Neural cell (in vitro differentiated cells): ENCODE data around the gene RSBN1. TPM values are rescaled to one million over a fixed set of nuclear protein-coding genes. Genes with fewer than 3 reads are reported as not detected.

ENCODE experiments used
- H2AFZ ChIP-seq: fragments of 200-600, 300-800 bp; sonication (generic), shearing (Covaris generic); 2 replicates; pipeline ENCODE4 v1.6.0; 2014; ENCODE audit warnings: low read depth, mild to moderate bottlenecking, antibody characterized with exemption, low read length, moderate library complexity
- H3F3A ChIP-seq: fragments of 200-600 bp; shearing (Covaris generic); 2 replicates; pipeline ENCODE4 v1.6.1; 2016; ENCODE audit warnings: mild to moderate bottlenecking, moderate library complexity, mixed read lengths, antibody characterized with exemption, low read length; ENCODE audit not compliant: insufficient read depth, poor library complexity, severe bottlenecking
- H3K27ac ChIP-seq: fragments of 200-600, 300-800 bp; sonication (generic), shearing (Covaris generic); 2 replicates; pipeline ENCODE4 v1.5.1; 2014; ENCODE audit warnings: mild to moderate bottlenecking, low read length, moderate library complexity
- H3K27me3 ChIP-seq: fragments of 300-800, 200-600 bp; sonication (generic), shearing (Covaris generic); 2 replicates; pipeline ENCODE4 v1.6.0; 2014; ENCODE audit warnings: mild to moderate bottlenecking, low read depth, low read length, moderate library complexity; ENCODE audit not compliant: insufficient read depth
- H3K36me3 ChIP-seq: fragments of 300-800, 200-600 bp; sonication (generic), shearing (Covaris generic); 2 replicates; pipeline ENCODE4 v1.5.1; 2014; ENCODE audit warnings: mild to moderate bottlenecking, antibody characterized with exemption, low read length, moderate library complexity; ENCODE audit not compliant: insufficient read depth
- H3K4me2 ChIP-seq: fragments of 300-800, 200-600 bp; sonication (generic), shearing (Covaris generic); 2 replicates; pipeline ENCODE4 v1.6.0; 2014; ENCODE audit warnings: mild to moderate bottlenecking, low read length
- H3K4me3 ChIP-seq: fragments of 300-800, 200-600 bp; sonication (generic), shearing (Covaris generic); 2 replicates; pipeline ENCODE4 v1.5.1; 2014; ENCODE audit warnings: mild to moderate bottlenecking, low read length, moderate library complexity
- H3K79me2 ChIP-seq: fragments of 200-600 bp; shearing (Covaris generic); replicated peaks from 2 replicates; pipeline ENCODE4 v1.6.0; 2014; ENCODE audit warnings: mild to moderate bottlenecking, low read length, moderate library complexity; ENCODE audit not compliant: insufficient read depth
- H3K9ac ChIP-seq: fragments of 300-800, 200-600 bp; sonication (generic), shearing (Covaris generic); 2 replicates; pipeline ENCODE4 v1.6.1; 2016; ENCODE audit warnings: mild to moderate bottlenecking, low read length, mixed read lengths
- H3K9me2 ChIP-seq: fragments of 200-600 bp; shearing (Covaris generic); 2 replicates; pipeline ENCODE4 v1.6.1; 2016; ENCODE audit warnings: mild to moderate bottlenecking, low read length, mixed read lengths; ENCODE audit not compliant: insufficient read depth
- H3K9me3 ChIP-seq: fragments of 200-600, 300-800 bp; sonication (generic), shearing (Covaris generic); 2 replicates; pipeline ENCODE4 v1.6.1; 2016; ENCODE audit warnings: mild to moderate bottlenecking, mixed run types, low read length, moderate library complexity, mixed read lengths
- H4K20me1 ChIP-seq: fragments of 200-600 bp; shearing (Covaris generic); 2 replicates; pipeline ENCODE4 v1.6.1; 2016; ENCODE audit warnings: mild to moderate bottlenecking, mixed run types; ENCODE audit not compliant: insufficient read depth
- EP300 ChIP-seq: fragments of 450-650 bp; conservative IDR thresholded peaks from 2 replicates; pipeline ENCODE4 v1.6.1; 2014; ENCODE audit warnings: antibody characterized with exemption, mild to moderate bottlenecking, moderate library complexity; ENCODE audit not compliant: poor library complexity, severe bottlenecking
- EZH2 ChIP-seq: fragments of 200-600, 300-800 bp; shearing (Covaris generic), sonication (generic); IDR thresholded peaks from 2 replicates; pipeline ENCODE4 v1.6.1; 2014; ENCODE audit warnings: antibody characterized with exemption, low read length, borderline replicate concordance, mild to moderate bottlenecking; ENCODE audit not compliant: insufficient read depth, poor library complexity, severe bottlenecking
- MXI1 ChIP-seq: fragments of 450-650 bp; conservative IDR thresholded peaks from 2 replicates; pipeline ENCODE4 v1.6.1; 2014; ENCODE audit warnings: antibody characterized with exemption, mild to moderate bottlenecking; ENCODE audit not compliant: poor library complexity, severe bottlenecking
- POLR2AphosphoS5 ChIP-seq: IDR thresholded peaks from 2 replicates; pipeline ENCODE4 v1.6.1; 2012
- RAD21 ChIP-seq: fragments of 450-650 bp; conservative IDR thresholded peaks from 2 replicates; pipeline ENCODE4 v1.6.1; 2014; ENCODE audit warnings: antibody characterized with exemption, mild to moderate bottlenecking, moderate library complexity
- SMC3 ChIP-seq: fragments of 450-650 bp; conservative IDR thresholded peaks from 2 replicates; pipeline ENCODE4 v1.6.1; 2014; ENCODE audit warnings: antibody characterized with exemption, mild to moderate bottlenecking, moderate library complexity; ENCODE audit not compliant: poor library complexity
- TAF1 ChIP-seq: IDR thresholded peaks from 2 replicates; pipeline ENCODE4 v1.6.1; 2012; ENCODE audit warnings: low read depth
- polyA plus RNA-seq: library from polyadenylated mRNA; depleted of rRNA; stranded (reverse); fragments of >200 nt; gene quantifications from 2 replicates; pipeline ENCODE4 v1.2.3, GENCODE V29; 2014
- TF ChIP-seq, protein P1 (sequence below): fragments of 450-650 bp; IDR thresholded peaks from 2 replicates; pipeline ENCODE4 v1.5.1; 2014; ENCODE audit warnings: antibody characterized with exemption, mild to moderate bottlenecking, moderate library complexity; ENCODE audit not compliant: poor library complexity, severe bottlenecking
- TF ChIP-seq, protein P2 (sequence below): IDR thresholded peaks from 2 replicates; pipeline ENCODE4 v1.6.1; 2012; ENCODE audit warnings: borderline replicate concordance

The RSBN1 gene
- polyA plus RNA-seq, 1 donor from 2014 or later, result 33.7 TPM

DNA sequence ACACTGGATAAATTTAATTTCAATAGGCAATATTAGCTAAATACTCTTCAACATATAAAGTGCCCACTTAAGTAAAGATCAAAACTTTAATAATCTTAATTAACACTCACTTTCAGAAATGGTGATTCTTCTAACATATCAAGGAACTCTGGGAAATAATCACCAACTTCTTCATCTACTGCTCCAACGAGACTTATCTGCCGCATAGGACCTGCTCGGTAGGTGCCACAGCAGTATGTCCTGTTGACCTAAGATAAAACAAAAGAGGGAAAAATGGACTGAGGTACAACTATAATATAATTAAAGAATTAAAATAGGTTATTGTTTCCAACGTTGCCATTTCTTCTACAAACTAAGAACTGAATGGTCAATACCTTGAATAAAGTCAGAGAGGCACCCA lies 34.7 kb downstream of the RSBN1 start:
- Histone ChIP-seq H3K9ac (no peak overlapping the region), H3K4me3 (no peak overlapping the region), H3F3A (no peaks in the 10 kb centered on the region), H3K4me2 (no peak overlapping the region), H3K79me2 (peaks cover 45% of the 10 kb centered on the region), H3K27me3 (no peaks in the 10 kb centered on the region), H4K20me1 (no peaks in the 10 kb centered on the region), H2AFZ (no peak overlapping the region), H3K27ac (no peak overlapping the region), H3K9me3 (no peaks in the 10 kb centered on the region), H3K36me3 (no peaks in the 10 kb centered on the region), H3K9me2 (no peaks in the 10 kb centered on the region)
- TF ChIP-seq EP300 (no peak), EZH2 (no peak)

- TF ChIP-seq SMC3, result no peak
- TF ChIP-seq, protein P1, sequence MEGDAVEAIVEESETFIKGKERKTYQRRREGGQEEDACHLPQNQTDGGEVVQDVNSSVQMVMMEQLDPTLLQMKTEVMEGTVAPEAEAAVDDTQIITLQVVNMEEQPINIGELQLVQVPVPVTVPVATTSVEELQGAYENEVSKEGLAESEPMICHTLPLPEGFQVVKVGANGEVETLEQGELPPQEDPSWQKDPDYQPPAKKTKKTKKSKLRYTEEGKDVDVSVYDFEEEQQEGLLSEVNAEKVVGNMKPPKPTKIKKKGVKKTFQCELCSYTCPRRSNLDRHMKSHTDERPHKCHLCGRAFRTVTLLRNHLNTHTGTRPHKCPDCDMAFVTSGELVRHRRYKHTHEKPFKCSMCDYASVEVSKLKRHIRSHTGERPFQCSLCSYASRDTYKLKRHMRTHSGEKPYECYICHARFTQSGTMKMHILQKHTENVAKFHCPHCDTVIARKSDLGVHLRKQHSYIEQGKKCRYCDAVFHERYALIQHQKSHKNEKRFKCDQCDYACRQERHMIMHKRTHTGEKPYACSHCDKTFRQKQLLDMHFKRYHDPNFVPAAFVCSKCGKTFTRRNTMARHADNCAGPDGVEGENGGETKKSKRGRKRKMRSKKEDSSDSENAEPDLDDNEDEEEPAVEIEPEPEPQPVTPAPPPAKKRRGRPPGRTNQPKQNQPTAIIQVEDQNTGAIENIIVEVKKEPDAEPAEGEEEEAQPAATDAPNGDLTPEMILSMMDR, result no peak
- TF ChIP-seq, protein P2, sequence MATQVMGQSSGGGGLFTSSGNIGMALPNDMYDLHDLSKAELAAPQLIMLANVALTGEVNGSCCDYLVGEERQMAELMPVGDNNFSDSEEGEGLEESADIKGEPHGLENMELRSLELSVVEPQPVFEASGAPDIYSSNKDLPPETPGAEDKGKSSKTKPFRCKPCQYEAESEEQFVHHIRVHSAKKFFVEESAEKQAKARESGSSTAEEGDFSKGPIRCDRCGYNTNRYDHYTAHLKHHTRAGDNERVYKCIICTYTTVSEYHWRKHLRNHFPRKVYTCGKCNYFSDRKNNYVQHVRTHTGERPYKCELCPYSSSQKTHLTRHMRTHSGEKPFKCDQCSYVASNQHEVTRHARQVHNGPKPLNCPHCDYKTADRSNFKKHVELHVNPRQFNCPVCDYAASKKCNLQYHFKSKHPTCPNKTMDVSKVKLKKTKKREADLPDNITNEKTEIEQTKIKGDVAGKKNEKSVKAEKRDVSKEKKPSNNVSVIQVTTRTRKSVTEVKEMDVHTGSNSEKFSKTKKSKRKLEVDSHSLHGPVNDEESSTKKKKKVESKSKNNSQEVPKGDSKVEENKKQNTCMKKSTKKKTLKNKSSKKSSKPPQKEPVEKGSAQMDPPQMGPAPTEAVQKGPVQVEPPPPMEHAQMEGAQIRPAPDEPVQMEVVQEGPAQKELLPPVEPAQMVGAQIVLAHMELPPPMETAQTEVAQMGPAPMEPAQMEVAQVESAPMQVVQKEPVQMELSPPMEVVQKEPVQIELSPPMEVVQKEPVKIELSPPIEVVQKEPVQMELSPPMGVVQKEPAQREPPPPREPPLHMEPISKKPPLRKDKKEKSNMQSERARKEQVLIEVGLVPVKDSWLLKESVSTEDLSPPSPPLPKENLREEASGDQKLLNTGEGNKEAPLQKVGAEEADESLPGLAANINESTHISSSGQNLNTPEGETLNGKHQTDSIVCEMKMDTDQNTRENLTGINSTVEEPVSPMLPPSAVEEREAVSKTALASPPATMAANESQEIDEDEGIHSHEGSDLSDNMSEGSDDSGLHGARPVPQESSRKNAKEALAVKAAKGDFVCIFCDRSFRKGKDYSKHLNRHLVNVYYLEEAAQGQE, result no peak
- TF ChIP-seq EZH2, result no peak
- no peak for TF ChIP-seq EP300
- TF ChIP-seq POLR2AphosphoS5, result no peak
- TF ChIP-seq MXI1, result no peak
- no peak for TF ChIP-seq TAF1
- TF ChIP-seq RAD21, result no peak
- Histone ChIP-seq H3K4me2 (no peak overlapping the region), H3K9ac (no peak overlapping the region), H3K27ac (no peak overlapping the region), H2AFZ (no peak overlapping the region), H3F3A (no peaks in the 10 kb centered on the region), H3K36me3 (peaks cover 6% of the 10 kb centered on the region), H3K27me3 (no peaks in the 10 kb centered on the region), H3K4me3 (no peak overlapping the region), H3K79me2 (peaks cover 4% of the 10 kb centered on the region), H4K20me1 (no peaks in the 10 kb centered on the region), H3K9me2 (no peaks in the 10 kb centered on the region), H3K9me3 (no peaks in the 10 kb centered on the region)
These were observed 42.2 kb downstream of the RSBN1 start for GRCh38 chr1:113770031-113770430.

- Histone ChIP-seq H3K36me3 (peaks cover 6% of the 10 kb centered on the region), H2AFZ (no peak overlapping the region), H3K9me2 (no peaks in the 10 kb centered on the region), H3K27ac (no peak overlapping the region), H4K20me1 (no peaks in the 10 kb centered on the region), H3K79me2 (peaks cover 4% of the 10 kb centered on the region), H3F3A (no peaks in the 10 kb centered on the region), H3K27me3 (no peaks in the 10 kb centered on the region), H3K4me2 (no peak overlapping the region), H3K9me3 (no peaks in the 10 kb centered on the region), H3K9ac (no peak overlapping the region), H3K4me3 (no peak overlapping the region)
- TF ChIP-seq, protein P1, result no peak
- TF ChIP-seq, protein P2, result no peak
- TF ChIP-seq MXI1 (no peak), RAD21 (no peak), SMC3 (no peak), EZH2 (no peak), TAF1 (no peak), POLR2AphosphoS5 (no peak), EP300 (no peak)
These were observed 42.7 kb downstream of the RSBN1 start for GRCh38 chr1:113769601-113769970.
